Heart right ventricle (tissue), 16 donors: Measurements from ENCODE around the gene GREB1. TPM values are rescaled to one million over a fixed set of nuclear protein-coding genes. Genes with fewer than 3 reads are reported as not detected.

Experiments used
- ATAC-seq, 8 donors: fragments of 200-7000 bp; cut with Tn5 transposase; one replicate each; pipeline ENCODE4 v1.9.1; 2020; ENCODE audit warnings: mild to moderate bottlenecking in 8 of 8, moderate library complexity in 8 of 8, moderate number of reproducible peaks in 1 of 8
- DNase-seq, 2 donors: peaks; one replicate each; pipeline ENCODE4 v3.0.0-alpha.2; 2020
- H3K27ac ChIP-seq, 10 donors: fragments of 200-600 bp; sonication (generic) in 2 of 10; one replicate each; pipeline versions ENCODE4 v1.5.0 to v1.8.0; 2020 to 2022; ENCODE audit warnings: mild to moderate bottlenecking in 3 of 10
- H3K27me3 ChIP-seq, 7 donors: fragments of 200-600 bp; one replicate each; pipeline ENCODE4 v1.8.0; 2021 to 2022; ENCODE audit warnings: mild to moderate bottlenecking in 2 of 7
- H3K36me3 ChIP-seq, 9 donors: fragments of 200-600 bp; sonication (generic) in 1 of 9; one replicate each; pipeline versions ENCODE4 v1.5.0 to v1.8.0; 2020 to 2022; ENCODE audit warnings: mild to moderate bottlenecking in 2 of 9
- H3K4me1 ChIP-seq, 9 donors: fragments of 200-600 bp; sonication (generic) in 1 of 9; one replicate each; pipeline versions ENCODE4 v1.5.0 to v1.8.0; 2020 to 2022; ENCODE audit warnings: mild to moderate bottlenecking in 4 of 9
- H3K4me3 ChIP-seq, 10 donors: fragments of 200-600 bp; sonication (generic) in 2 of 10; one replicate each; pipeline versions ENCODE4 v1.5.0 to v1.8.0; 2020 to 2022; ENCODE audit warnings: mild to moderate bottlenecking in 7 of 10, moderate library complexity in 2 of 10
- H3K9me3 ChIP-seq, 11 donors: fragments of 200-600 bp in 10 of 11; sonication (generic) in 2 of 11; one replicate each; pipeline versions ENCODE4 v1.5.0 to v1.8.0; 2013 to 2022; ENCODE audit warnings: mild to moderate bottlenecking in 2 of 11, control low read depth in 1 of 11, moderate library complexity in 1 of 11
- WGBS, 2 donors: extraction: QIAGEN DNeasy Blood & Tissue Kit; methylation state at CpG; one replicate each; pipeline ENCODE4 v1.1.7; 2013; ENCODE audit warnings: inconsistent platforms in 1 of 2; 5-methylcytosine and 5-hydroxymethylcytosine counted together
- intact Hi-C, 10 donors: fragments of 100-400 bp; cut with DNase I; formaldehyde crosslinking; loops; one replicate each; pipeline versions ENCODE4 v1.11.1 to v1.14.2; 2022
- polyA plus RNA-seq, 2 donors: library from polyadenylated mRNA; stranded (reverse); fragments of 200-250 nt; gene quantifications; one replicate each; pipeline ENCODE4 v1.2.3, GENCODE V29; 2013
- total RNA-seq, 10 donors: library from RNA; stranded (reverse); fragmentation: NEBNext Ultra II Directional in 3 of 10; extraction: Animal tissue kit (Norgen Biotek cat#: 25700) in 3 of 10; gene quantifications; one replicate each; pipeline versions ENCODE4 v1.2.1 to v1.2.4, GENCODE V29; 2021 to 2023
- TF ChIP-seq, protein P1 (sequence below), 9 donors: fragments of 200-600 bp; sonication (generic) in 2 of 9; IDR thresholded peaks; one replicate each; pipeline versions ENCODE4 v1.5.0 to v1.8.0; 2021 to 2022; ENCODE audit warnings: antibody characterized with exemption in 9 of 9, mild to moderate bottlenecking in 5 of 9, moderate library complexity in 1 of 9
- donor health status: Arrhythmogenic right ventricular cardiomyopathy.
- donor health status: ischemic (EF 13 %, LVEDD 7.1; RV severe dilation, severe dysfunction).
- donor health status: healthy with polysubstance abuse.
- donor health status: DM: no; HTN: yes; CAD: no.
- donor health status: DM: no; HTN: no; CAD: no.
- donor health status: ischemic (EF 25% LVEDD 6.9; RV normal size, moderate dysfunction).
- donor health status: ischemic (EF 25% LVEDD 5.7; RV mildly dilated, moderate dysfunction).
- donor health status: healthy.
- donor health status: DM: yes; HTN: yes; CAD: no.
- donor health status: Ischemic cardiomyopathy.
- donor health status: ischemic (EF 35%, LVEDD 5.7; RV mildly dilated, moderate dysfunction).
- donor health status: nonischemic (EF 11% LVEDD 7.7; RV severe dilation, severe dysfunction).
- donor health status: DM: yes; HTN: yes; CAD: no.
- donor health status: PGD.
- donor health status: ischemic (EF 29% LVEDD 5.4; RV normal size, mild dysfunction).
- donor health status: nonischemic (EF 23%, LVEDD 6.1; RV moderate dilation, normal function).

Gene GREB1
- total and polyA plus RNA-seq, 12 donors = 1.2 to 15.6 (median 7.8) TPM

- ATAC-seq (peak; percentile 18 to 72 (median 53)), DNase-seq (peak in 1 of 2 donors; percentile 23)
- peak overlapping the region; percentile 34 to 89 (median 81) for H3K27ac ChIP-seq
- no peaks in the 10 kb centered on the region for H3K9me3 ChIP-seq
- intact Hi-C loops = loop anchor here in 1 of 10 donors (5.0 kb wide), 1 partner anchor 61 kb away; no protein-coding TSS in a partner anchor
- peaks cover 0 to 7% (median 0%) of the 10 kb centered on the region in 7 donors for H3K27me3 ChIP-seq
- H3K36me3 ChIP-seq = no peaks in the 10 kb centered on the region
- peak overlapping the region in 9 of 10 donors; percentile 19 to 47 (median 39) for H3K4me3 ChIP-seq
- H3K4me1 ChIP-seq = peaks cover 0 to 39% (median 16%) of the 10 kb centered on the region in 9 donors
- 24 to 30% methylated on average over 30 of the region's 30 CpGs for WGBS, 2 donors
- TF ChIP-seq, protein P1, sequence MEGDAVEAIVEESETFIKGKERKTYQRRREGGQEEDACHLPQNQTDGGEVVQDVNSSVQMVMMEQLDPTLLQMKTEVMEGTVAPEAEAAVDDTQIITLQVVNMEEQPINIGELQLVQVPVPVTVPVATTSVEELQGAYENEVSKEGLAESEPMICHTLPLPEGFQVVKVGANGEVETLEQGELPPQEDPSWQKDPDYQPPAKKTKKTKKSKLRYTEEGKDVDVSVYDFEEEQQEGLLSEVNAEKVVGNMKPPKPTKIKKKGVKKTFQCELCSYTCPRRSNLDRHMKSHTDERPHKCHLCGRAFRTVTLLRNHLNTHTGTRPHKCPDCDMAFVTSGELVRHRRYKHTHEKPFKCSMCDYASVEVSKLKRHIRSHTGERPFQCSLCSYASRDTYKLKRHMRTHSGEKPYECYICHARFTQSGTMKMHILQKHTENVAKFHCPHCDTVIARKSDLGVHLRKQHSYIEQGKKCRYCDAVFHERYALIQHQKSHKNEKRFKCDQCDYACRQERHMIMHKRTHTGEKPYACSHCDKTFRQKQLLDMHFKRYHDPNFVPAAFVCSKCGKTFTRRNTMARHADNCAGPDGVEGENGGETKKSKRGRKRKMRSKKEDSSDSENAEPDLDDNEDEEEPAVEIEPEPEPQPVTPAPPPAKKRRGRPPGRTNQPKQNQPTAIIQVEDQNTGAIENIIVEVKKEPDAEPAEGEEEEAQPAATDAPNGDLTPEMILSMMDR (IDR thresholded peaks at IDR 0.05) = no peak
Observed at GRCh38 chr2:11495844-11496681, 37.8 kb upstream of the GREB1 start.

DNA sequence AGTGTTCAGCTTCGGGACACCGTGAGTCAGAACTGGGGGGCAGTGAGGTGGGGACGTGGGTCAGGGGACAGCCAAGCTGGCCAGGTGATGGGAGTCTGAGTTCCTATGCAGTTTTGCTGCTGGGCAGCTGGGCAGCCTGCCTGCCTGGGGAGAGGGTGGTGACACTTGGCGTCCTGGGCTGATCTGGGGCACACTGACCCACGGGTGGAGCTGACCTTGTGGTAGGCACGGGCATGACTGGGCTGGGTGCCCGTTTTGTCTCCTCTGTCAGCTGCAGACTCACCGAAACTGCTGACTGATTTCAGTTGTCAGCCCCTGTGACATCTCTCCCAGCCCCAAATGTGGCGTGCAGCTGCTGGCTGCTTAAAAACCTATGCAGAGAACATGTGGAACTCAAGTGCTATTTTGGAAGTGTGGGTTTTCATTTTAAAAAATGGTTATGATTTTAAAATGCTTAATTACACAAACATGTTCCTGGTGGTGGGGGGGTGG is 35.3 kb upstream of the GREB1 start:
- Histone ChIP-seq H3K4me1 (peaks cover 0 to 39% (median 16%) of the 10 kb centered on the region in 9 donors), H3K9me3 (peaks cover 0 to 9% (median 0%) of the 10 kb centered on the region in 11 donors), H3K36me3 (no peaks in the 10 kb centered on the region), H3K27ac (peak overlapping the region in 9 of 10 donors; percentile 39 to 89 (median 82)), H3K4me3 (no peak overlapping the region), H3K27me3 (peaks cover 0 to 7% (median 0%) of the 10 kb centered on the region in 7 donors)
- ATAC-seq (peak; percentile 89 to 98 (median 96)), DNase-seq (peak; percentile 86 to 88)
- intact Hi-C loops = loop anchor here in 1 of 10 donors (5.0 kb wide), 1 partner anchor 59 kb away; no protein-coding TSS in a partner anchor
- 14 to 28% methylated on average over 9 of the region's 9 CpGs for WGBS, 2 donors
- TF ChIP-seq, protein P1 (IDR thresholded peaks at IDR 0.05) = no peak

- WGBS, 2 donors = 19 to 23% methylated on average over 4 of the region's 4 CpGs
- no peak for DNase-seq
- intact Hi-C loops = loop anchor here in 1 of 10 donors (5.0 kb wide), 1 partner anchor 58 kb away; no protein-coding TSS in a partner anchor
- TF ChIP-seq, protein P1 (IDR thresholded peaks at IDR 0.05) = no peak
- H3K36me3 ChIP-seq = no peaks in the 10 kb centered on the region
- peaks cover 0 to 13% (median 0%) of the 10 kb centered on the region in 11 donors for H3K9me3 ChIP-seq
- peaks cover 0 to 7% (median 0%) of the 10 kb centered on the region in 7 donors for H3K27me3 ChIP-seq
- no peak overlapping the region for H3K4me3 ChIP-seq
- peaks cover 0 to 39% (median 16%) of the 10 kb centered on the region in 9 donors for H3K4me1 ChIP-seq
- H3K27ac ChIP-seq = peak overlapping the region in 7 of 10 donors; percentile 60 to 89 (median 82)
- ATAC-seq = peak in 1 of 8 donors; percentile 3
Observed at GRCh38 chr2:11499081-11499743, 34.6 kb upstream of the GREB1 start.
